ENCODE results near the gene BAG3. TPM values are rescaled to one million over a fixed set of nuclear protein-coding genes. Genes with fewer than 3 reads are reported as not detected.

The BAG3 gene
- 15.1 TPM for polyA plus RNA-seq (2013, experiment 1 of 4)
- 11.9 TPM for polyA plus RNA-seq (2013, experiment 2 of 4)
- polyA plus RNA-seq (2013, experiment 3 of 4), result 12.5 TPM
- polyA plus RNA-seq (2013, experiment 4 of 4), result 14.2 TPM

- H3K27ac ChIP-seq (ENCODE audit: insufficient read depth, low read depth, low read length, poor library complexity, severe bottlenecking), result peak within 1 kb of the TSS; percentile 76
Observed at GRCh38 chr10:119650692-119651513, at the start of gene BAG3. BAG3 (plus strand) TSS chr10:119651380; CDS start chr10:119651676, 296 bp downstream.

GRCh38 chr10:119602241-119603095, 48.7 kb upstream of the BAG3 start:
- 81 to 82% methylated on average over 1 to 2 of the region's 2 CpGs for WGBS, 2 experiments

More at GRCh38 chr10:119650692-119651513, at the start of gene BAG3:
- Histone ChIP-seq H3K36me3 (ENCODE audit: control insufficient read depth, insufficient read depth, low read length) (no peaks in the 10 kb centered on the region), H3K27me3 (ENCODE audit: control insufficient read depth, insufficient read depth, low read length, poor library complexity, severe bottlenecking) (peaks cover 7% of the 10 kb centered on the region), H3K4me1 (ENCODE audit: control insufficient read depth, insufficient read depth, low read length) (no peaks in the 10 kb centered on the region), H3K9me3 (ENCODE audit: control insufficient read depth, low read length) (no peaks in the 10 kb centered on the region), H3K4me3 (ENCODE audit: insufficient read depth, low read depth, low read length) (peak within 1 kb of the TSS; percentile 49)
- WGBS, 2 experiments, result 2 to 3% methylated on average over 60 of the region's 60 CpGs

GRCh38 chr10:119604468-119604867, 46.7 kb upstream of the BAG3 start:
- no peaks in the 10 kb centered on the region for H3K9me3 ChIP-seq (ENCODE audit: control insufficient read depth, low read length)
- H3K36me3 ChIP-seq (ENCODE audit: control insufficient read depth, insufficient read depth, low read length), result no peaks in the 10 kb centered on the region
- no peaks in the 10 kb centered on the region for H3K27me3 ChIP-seq (ENCODE audit: control insufficient read depth, insufficient read depth, low read length, poor library complexity, severe bottlenecking)
- no peak overlapping the region for H3K4me3 ChIP-seq (ENCODE audit: insufficient read depth, low read depth, low read length)
- H3K4me1 ChIP-seq (ENCODE audit: control insufficient read depth, insufficient read depth, low read length), result no peaks in the 10 kb centered on the region
- H3K27ac ChIP-seq (ENCODE audit: insufficient read depth, low read depth, low read length, poor library complexity, severe bottlenecking), result no peak overlapping the region

More at GRCh38 chr10:119602241-119603095, 48.7 kb upstream of the BAG3 start:
- Histone ChIP-seq H3K27me3 (ENCODE audit: control insufficient read depth, insufficient read depth, low read length, poor library complexity, severe bottlenecking) (no peaks in the 10 kb centered on the region), H3K4me3 (ENCODE audit: insufficient read depth, low read depth, low read length) (no peak overlapping the region), H3K4me1 (ENCODE audit: control insufficient read depth, insufficient read depth, low read length) (no peaks in the 10 kb centered on the region), H3K9me3 (ENCODE audit: control insufficient read depth, low read length) (no peaks in the 10 kb centered on the region), H3K27ac (ENCODE audit: insufficient read depth, low read depth, low read length, poor library complexity, severe bottlenecking) (no peak overlapping the region), H3K36me3 (ENCODE audit: control insufficient read depth, insufficient read depth, low read length) (no peaks in the 10 kb centered on the region)

- Histone ChIP-seq H3K36me3 (ENCODE audit: control insufficient read depth, insufficient read depth, low read length) (no peaks in the 10 kb centered on the region), H3K4me3 (ENCODE audit: insufficient read depth, low read depth, low read length) (no peak overlapping the region), H3K27me3 (ENCODE audit: control insufficient read depth, insufficient read depth, low read length, poor library complexity, severe bottlenecking) (no peaks in the 10 kb centered on the region), H3K27ac (ENCODE audit: insufficient read depth, low read depth, low read length, poor library complexity, severe bottlenecking) (no peak overlapping the region), H3K9me3 (ENCODE audit: control insufficient read depth, low read length) (no peaks in the 10 kb centered on the region), H3K4me1 (ENCODE audit: control insufficient read depth, insufficient read depth, low read length) (no peaks in the 10 kb centered on the region)
- 48 to 50% methylated on average over 15 of the region's 15 CpGs for WGBS, 2 experiments
Observed at GRCh38 chr10:119608316-119609155, 42.6 kb upstream of the BAG3 start.

GRCh38 chr10:119609516-119609915, 41.7 kb upstream of the BAG3 start:
- WGBS, 2 experiments, result 86 to 96% methylated on average over 3 of the region's 4 CpGs
- Histone ChIP-seq H3K27me3 (ENCODE audit: control insufficient read depth, insufficient read depth, low read length, poor library complexity, severe bottlenecking) (no peaks in the 10 kb centered on the region), H3K4me3 (ENCODE audit: insufficient read depth, low read depth, low read length) (no peak overlapping the region), H3K36me3 (ENCODE audit: control insufficient read depth, insufficient read depth, low read length) (no peaks in the 10 kb centered on the region), H3K27ac (ENCODE audit: insufficient read depth, low read depth, low read length, poor library complexity, severe bottlenecking) (no peak overlapping the region), H3K4me1 (ENCODE audit: control insufficient read depth, insufficient read depth, low read length) (no peaks in the 10 kb centered on the region), H3K9me3 (ENCODE audit: control insufficient read depth, low read length) (no peaks in the 10 kb centered on the region)

GRCh38 chr10:119611433-119611832, 39.7 kb upstream of the BAG3 start:
- 82 to 84% methylated on average over 4 of the region's 4 CpGs for WGBS, 2 experiments

GRCh38 chr10:119613741-119614140, 37.4 kb upstream of the BAG3 start:
- Histone ChIP-seq H3K36me3 (ENCODE audit: control insufficient read depth, insufficient read depth, low read length) (no peaks in the 10 kb centered on the region), H3K9me3 (ENCODE audit: control insufficient read depth, low read length) (no peaks in the 10 kb centered on the region), H3K27me3 (ENCODE audit: control insufficient read depth, insufficient read depth, low read length, poor library complexity, severe bottlenecking) (no peaks in the 10 kb centered on the region), H3K4me3 (ENCODE audit: insufficient read depth, low read depth, low read length) (no peak overlapping the region), H3K4me1 (ENCODE audit: control insufficient read depth, insufficient read depth, low read length) (no peaks in the 10 kb centered on the region), H3K27ac (ENCODE audit: insufficient read depth, low read depth, low read length, poor library complexity, severe bottlenecking) (no peak overlapping the region)
- WGBS, 2 experiments, result 94 to 95% methylated on average over 6 of the region's 6 CpGs

More at GRCh38 chr10:119611433-119611832, 39.7 kb upstream of the BAG3 start:
- Histone ChIP-seq H3K36me3 (ENCODE audit: control insufficient read depth, insufficient read depth, low read length) (no peaks in the 10 kb centered on the region), H3K4me1 (ENCODE audit: control insufficient read depth, insufficient read depth, low read length) (no peaks in the 10 kb centered on the region), H3K27ac (ENCODE audit: insufficient read depth, low read depth, low read length, poor library complexity, severe bottlenecking) (no peak overlapping the region), H3K9me3 (ENCODE audit: control insufficient read depth, low read length) (no peaks in the 10 kb centered on the region), H3K4me3 (ENCODE audit: insufficient read depth, low read depth, low read length) (no peak overlapping the region), H3K27me3 (ENCODE audit: control insufficient read depth, insufficient read depth, low read length, poor library complexity, severe bottlenecking) (no peaks in the 10 kb centered on the region)

- Histone ChIP-seq H3K27me3 (ENCODE audit: control insufficient read depth, insufficient read depth, low read length, poor library complexity, severe bottlenecking) (no peaks in the 10 kb centered on the region), H3K27ac (ENCODE audit: insufficient read depth, low read depth, low read length, poor library complexity, severe bottlenecking) (no peak overlapping the region), H3K4me1 (ENCODE audit: control insufficient read depth, insufficient read depth, low read length) (no peaks in the 10 kb centered on the region), H3K9me3 (ENCODE audit: control insufficient read depth, low read length) (no peaks in the 10 kb centered on the region), H3K4me3 (ENCODE audit: insufficient read depth, low read depth, low read length) (no peak overlapping the region), H3K36me3 (ENCODE audit: control insufficient read depth, insufficient read depth, low read length) (no peaks in the 10 kb centered on the region)
- 89 to 92% methylated on average over 3 of the region's 5 CpGs for WGBS, 2 experiments
Observed at GRCh38 chr10:119614686-119615085, 36.5 kb upstream of the BAG3 start.

- Histone ChIP-seq H3K36me3 (ENCODE audit: control insufficient read depth, insufficient read depth, low read length) (no peaks in the 10 kb centered on the region), H3K27ac (ENCODE audit: insufficient read depth, low read depth, low read length, poor library complexity, severe bottlenecking) (no peak overlapping the region), H3K4me1 (ENCODE audit: control insufficient read depth, insufficient read depth, low read length) (no peaks in the 10 kb centered on the region), H3K27me3 (ENCODE audit: control insufficient read depth, insufficient read depth, low read length, poor library complexity, severe bottlenecking) (no peaks in the 10 kb centered on the region), H3K4me3 (ENCODE audit: insufficient read depth, low read depth, low read length) (no peak overlapping the region), H3K9me3 (ENCODE audit: control insufficient read depth, low read length) (no peaks in the 10 kb centered on the region)
- 85 to 86% methylated on average over 12 to 13 of the region's 13 CpGs for WGBS, 2 experiments
Observed at GRCh38 chr10:119616882-119617570, 34.2 kb upstream of the BAG3 start.

Data from ectodermal cell (in vitro differentiated cells).